GM12878 (cell line): Measurements from ENCODE around the gene PPP1R12A. TPM values are rescaled to one million over a fixed set of nuclear protein-coding genes. Genes with fewer than 3 reads are reported as not detected.

Experiments used
- ATAC-seq: fragments of 200-7000 bp; cut with Tn5 transposase; 3 replicates; pipeline ENCODE4 v1.9.1; 2020; ENCODE audit warnings: mild to moderate bottlenecking, moderate library complexity
- BruUV-seq: library from RNA; stranded (reverse); fragments of 400-500 nt; replicated peaks from 2 replicates; lab custom pipeline; 2021; lab: Mats Ljungman, UMichigan
- CTCF ChIA-PET: fragments of 300-600 bp; sonication (Branson Sonifier 250); formaldehyde crosslinking; extraction: SDS; loops from one replicate; lab custom pipeline; 2021; ENCODE audit warnings: inconsistent platforms; lab: Yijun Ruan, JAX
- POLR2A ChIA-PET: fragments of 350-600 bp; formaldehyde crosslinking; extraction: SDS; loops from one replicate; lab custom pipeline; 2021; ENCODE audit warnings: inconsistent platforms; lab: Charles Lee
- RAD21 ChIA-PET: fragments of 300-600 bp; sonication (Branson Sonifier 250); formaldehyde crosslinking; loops from one replicate; lab custom pipeline; 2023; ENCODE audit warnings: antibody characterized with exemption; ENCODE audit not compliant: unreplicated experiment; lab: Charles Lee
- SMC1A ChIA-PET: fragments of 300-600 bp; sonication (Branson Sonifier 250); formaldehyde crosslinking; loops from one replicate; lab custom pipeline; 2023; ENCODE audit not compliant: unreplicated experiment, uncharacterized antibody; lab: Charles Lee
- DNase-seq: peaks from one replicate; pipeline ENCODE4 v3.0.0-alpha.2; 2011; ENCODE audit warnings: low read depth, low spot score
- FAIRE-seq: peaks from 3 replicates; lab custom pipeline; 2011; peaks lifted over from hg19 to GRCh38; lab: Jason Lieb, UNC
- H2AFZ ChIP-seq: 2 replicates; pipeline ENCODE4 v1.6.0; 2011; ENCODE audit warnings: low read depth, low read length, control low read depth; ENCODE audit not compliant: control insufficient read depth
- H3K27ac ChIP-seq: 2 replicates; pipeline ENCODE4 v1.5.1; 2011; ENCODE audit warnings: control low read depth; ENCODE audit not compliant: control insufficient read depth, insufficient read depth
- H3K27me3 ChIP-seq, 2 experiments: replicated peaks in 1 of 2; 2 replicates each; pipeline versions ENCODE4 v1.6.0 to v1.6.1; 2011; ENCODE audit warnings: low read length in 1 of 2; ENCODE audit not compliant: control insufficient read depth in 2 of 2, insufficient read depth in 2 of 2
- H3K36me3 ChIP-seq, 2 experiments: 2 replicates each; pipeline ENCODE4 v1.5.1; 2011; ENCODE audit warnings: low read length in 1 of 2; ENCODE audit not compliant: control insufficient read depth in 2 of 2, insufficient read depth in 2 of 2
- H3K4me1 ChIP-seq: 2 replicates; pipeline ENCODE4 v1.6.1; 2011; ENCODE audit warnings: mild to moderate bottlenecking, low read length, moderate library complexity, mixed read lengths; ENCODE audit not compliant: control insufficient read depth, insufficient read depth
- H3K4me2 ChIP-seq: 2 replicates; pipeline ENCODE4 v1.6.0; 2011; ENCODE audit warnings: control low read depth; ENCODE audit not compliant: control insufficient read depth, insufficient read depth
- H3K4me3 ChIP-seq: fragments of 200-600 bp; sonication (generic); 2 replicates; pipeline ENCODE4 v1.5.1; 2016
- H3K79me2 ChIP-seq: 2 replicates; pipeline ENCODE4 v1.6.0; 2011; ENCODE audit warnings: low read length; ENCODE audit not compliant: control insufficient read depth, insufficient read depth
- H3K9ac ChIP-seq: 2 replicates; pipeline ENCODE4 v1.8.0; 2011; ENCODE audit warnings: low read length, control low read depth, mixed read lengths; ENCODE audit not compliant: control insufficient read depth, insufficient read depth
- H3K9me3 ChIP-seq: replicated peaks from 3 replicates; pipeline ENCODE4 v1.5.1; 2011; ENCODE audit warnings: mild to moderate bottlenecking, low read length; ENCODE audit not compliant: control insufficient read depth, insufficient read depth
- H4K20me1 ChIP-seq: 2 replicates; pipeline ENCODE4 v1.6.0; 2011; ENCODE audit not compliant: control insufficient read depth, insufficient read depth
- BCL3 ChIP-seq: IDR thresholded peaks from 2 replicates; pipeline ENCODE4 v1.6.1; 2011; ENCODE audit warnings: borderline replicate concordance, low read depth, mild to moderate bottlenecking, moderate library complexity, low read length; ENCODE audit not compliant: insufficient read depth, poor library complexity, severe bottlenecking
- BRCA1 ChIP-seq: IDR thresholded peaks from 2 replicates; pipeline ENCODE4 v1.6.1; 2011; ENCODE audit warnings: low read depth, low read length, improper control_type of control experiment
- CBFB ChIP-seq: IDR thresholded peaks from 2 replicates; pipeline ENCODE4 v1.6.1; 2016; ENCODE audit warnings: antibody characterized with exemption, low read depth
- CEBPB ChIP-seq, 2 experiments: fragments of 150-350 bp in 1 of 2; IDR thresholded peaks; 2 replicates each; pipeline ENCODE4 v1.6.1; 2012 to 2014; ENCODE audit warnings: low read depth in 2 of 2, low read length in 2 of 2, borderline replicate concordance in 1 of 2, inconsistent platforms in 1 of 2
- DPF2 ChIP-seq: fragments of 450-650 bp; IDR thresholded peaks from 2 replicates; pipeline ENCODE4 v1.6.1; 2017; ENCODE audit warnings: mild to moderate bottlenecking
- EP300 ChIP-seq, 2 experiments: fragments of 150-350 bp in 1 of 2; IDR thresholded peaks; 2 replicates each; pipeline ENCODE4 v1.6.1; 2011 to 2012; ENCODE audit warnings: low read depth in 2 of 2, low read length in 2 of 2, borderline replicate concordance in 1 of 2, improper control_type of control experiment in 1 of 2, inconsistent platforms in 1 of 2; ENCODE audit not compliant: control insufficient read depth in 1 of 2
- HCFC1 ChIP-seq: fragments of 150-350 bp; IDR thresholded peaks from 2 replicates; pipeline ENCODE4 v1.6.1; 2014; ENCODE audit warnings: low read length
- KAT2A ChIP-seq: conservative IDR thresholded peaks from 2 replicates; pipeline ENCODE4 v1.6.1; 2011; ENCODE audit warnings: low read depth, low read length; ENCODE audit not compliant: control insufficient read depth
- POLR2AphosphoS5 ChIP-seq: IDR thresholded peaks from 2 replicates; pipeline ENCODE4 v1.6.1; 2011; ENCODE audit warnings: mild to moderate bottlenecking, low read length, inconsistent platforms
- SREBF1 ChIP-seq: IDR thresholded peaks from 2 replicates; pipeline ENCODE4 v1.6.1; 2012; ENCODE audit warnings: mild to moderate bottlenecking, low read length
- ZBTB33 ChIP-seq: fragments of 450-650 bp; IDR thresholded peaks from 2 replicates; pipeline ENCODE4 v1.6.1; 2017; ENCODE audit warnings: mild to moderate bottlenecking
- ZNF217 ChIP-seq: fragments of 450-650 bp; IDR thresholded peaks from 2 replicates; pipeline ENCODE4 v1.6.1; 2017; ENCODE audit warnings: antibody characterized with exemption, mild to moderate bottlenecking
- WGBS: methylation state at CpG from one replicate; pipeline ENCODE4 v1.1.6; 2016; ENCODE audit warnings: low lambda C conversion rate; ENCODE audit not compliant: insufficient replicate concordance, insufficient coverage; ENCODE audit errors: missing lambda C conversion rate; 5-methylcytosine and 5-hydroxymethylcytosine counted together
- in situ Hi-C: fragments of 300-500 bp; cut with MboI; formaldehyde crosslinking; loops from 9 replicates; pipeline ENCODE4 v1.14.3; 2018; ENCODE audit warnings: mixed read lengths
- intact Hi-C: fragments of 100-400 bp; cut with micrococcal nuclease; formaldehyde crosslinking; loops from one replicate; pipeline ENCODE4 v1.14.2; 2022; ENCODE audit not compliant: unreplicated experiment
- polyA plus RNA-seq, 11 experiments: library from polyadenylated mRNA; depleted of rRNA in 4 of 11; unstranded in 6 of 11; stranded (reverse) in 5 of 11; fragments of >200 nt; fragmentation: Nextera tagmentation in 4 of 11; fragmentation: Illumina TruSeq in 1 of 11; extraction: Ambion mirVana in 4 of 11; extraction: Trizol in 1 of 11; gene quantifications; 1 replicate in 1 of 11; 2 replicates in 10 of 11; pipeline versions ENCODE4 v1.2.1 to v1.2.3, GENCODE V29; 2011 to 2016; ENCODE audit warnings: inconsistent platforms in 2 of 11, missing spikeins in 2 of 11, low read depth in 1 of 11
- total RNA-seq, 4 experiments: library from RNA; depleted of rRNA in 3 of 4; stranded (reverse); fragments of >200 nt in 3 of 4; fragmentation: Illumina TruSeq in 1 of 4; extraction: Trizol in 1 of 4; gene quantifications; 2 replicates each; pipeline versions ENCODE4 v1.2.1 to v1.2.3, GENCODE V29; 2013 to 2021

Gene PPP1R12A
- total and polyA plus RNA-seq, 10 of the 15 experiments (the other 5 are each of a cell fraction or from before 2014, with no cell fraction given): 22.8 to 134 (median 51.4) TPM

GRCh38 chr12:79959484-79959883 is 24.6 kb upstream of the PPP1R12A start (continued):
- TF ChIP-seq ZNF217 (no peak), CEBPB (IDR thresholded peaks at IDR 0.05; ENCODE audit: borderline replicate concordance in 1 of 2, low read depth in 2 of 2, low read length in 2 of 2) (no peak), EP300 (IDR thresholded peaks at IDR 0.05; ENCODE audit: borderline replicate concordance in 1 of 2, control insufficient read depth in 1 of 2, low read depth in 2 of 2, low read length in 2 of 2) (no peak), POLR2AphosphoS5 (no peak), SREBF1 (no peak)

- no peak overlapping the region for H3K4me3 ChIP-seq
- in situ Hi-C loops (no loop called here), intact Hi-C loops (no loop called here)
- H3K36me3 ChIP-seq: no peaks in the 10 kb centered on the region
- DNase-seq (no peak), FAIRE-seq (no peak), ATAC-seq (no peak)
- no peaks in the 10 kb centered on the region; the same call in 2 of the 3 replicates for H3K9me3 ChIP-seq
- no peak for TF ChIP-seq KAT2A
- no peak for TF ChIP-seq DPF2
- TF ChIP-seq BRCA1: no peak
- TF ChIP-seq ZBTB33: no peak
- TF ChIP-seq CBFB: no peak
- TF ChIP-seq BCL3: no peak
- TF ChIP-seq HCFC1: no peak
- H3K9ac ChIP-seq: no peak overlapping the region
- CTCF ChIA-PET: no interaction called here
- BruUV-seq: no TSS peak
- no peaks in the 10 kb centered on the region for H3K4me1 ChIP-seq
- no peak overlapping the region for H2AFZ ChIP-seq
- no peak overlapping the region for H3K27ac ChIP-seq
- RAD21 ChIA-PET: no interaction called here
- no peaks in the 10 kb centered on the region for H4K20me1 ChIP-seq
- no peak overlapping the region for H3K4me2 ChIP-seq
- peaks cover 0 to 4% of the 10 kb centered on the region in 2 experiments; a peak in 2 of 4 replicates for H3K27me3 ChIP-seq
- POLR2A ChIA-PET: no interaction called here
- SMC1A ChIA-PET: interaction anchor here (1.0 kb wide), 1 partner anchor 8 kb away, joined by 3 read pairs; no protein-coding TSS in a partner anchor
- 55% methylated on average over 4 of the region's 4 CpGs for whole genome bisulfite sequencing
- H3K79me2 ChIP-seq: no peaks in the 10 kb centered on the region
Measured at GRCh38 chr12:79956896-79957295, 22.0 kb upstream of the PPP1R12A start.
